ENCODE results near the gene POLDIP2. TPM values are rescaled to one million over a fixed set of nuclear protein-coding genes. Genes with fewer than 3 reads are reported as not detected.
A peak's percentile ranks its signal among the peaks of the same experiment; 100 is the strongest.

Gene POLDIP2
- 10 to 100 TPM; 69.0 to 72.1 TPM for total RNA-seq
- 56.7 TPM for polyA plus RNA-seq (2013, experiment 1 of 2)
- 51.2 TPM for polyA plus RNA-seq (2013, experiment 2 of 2)
- long read RNA-seq, experiment 1, transcript POLDIP2-201 (11 exons, 2,121 nt): major isoform, 18 of 47 reads
- long read RNA-seq, experiment 1, partial matches to known transcripts: 10 of 47 reads
- long read RNA-seq, experiment 1, other reads (novel, unspliced or antisense): 19 of 47 reads
- long read RNA-seq, experiment 2, transcript POLDIP2-201 (11 exons, 2,121 nt): major isoform, 217 of 237 reads
- long read RNA-seq, experiment 2, partial matches to known transcripts: 5 of 237 reads
- long read RNA-seq, experiment 2, other reads (novel, unspliced or antisense): 15 of 237 reads
- long read RNA-seq, experiment 3, transcript POLDIP2-201 (11 exons, 2,121 nt): major isoform, 497 of 534 reads
- long read RNA-seq, experiment 3, partial matches to known transcripts: 2 of 534 reads
- long read RNA-seq, experiment 3, other reads (novel, unspliced or antisense): 34 of 534 reads
- long read RNA-seq, experiment 4, transcript POLDIP2-201 (11 exons, 2,121 nt): major isoform, 7 of 157 reads
- long read RNA-seq, experiment 4, partial matches to known transcripts: 16 of 157 reads
- long read RNA-seq, experiment 4, other reads (novel, unspliced or antisense): 134 of 157 reads

- H3K36me3 Mint-ChIP-seq (ENCODE audit: low read depth): peaks cover 52% of the 10 kb centered on the region
Measured at GRCh38 chr17:28357061-28357900, at the start of gene POLDIP2. TSS of gene POLDIP2 (minus strand) at chr17:28357527. CDS start at chr17:28357448, 79 bp downstream.

GRCh38 chr17:28406473-28406814 is 49.1 kb upstream of the POLDIP2 start:
- H3K27me3 Mint-ChIP-seq (ENCODE audit: insufficient read depth): peaks cover 15% of the 10 kb centered on the region

More at GRCh38 chr17:28357061-28357900, at the start of gene POLDIP2:
- H3K4me1 ChIP-seq (ENCODE audit: control insufficient read depth, insufficient read depth, low read length): peaks cover 3% of the 10 kb centered on the region
- H3K9ac ChIP-seq (ENCODE audit: extremely low read depth, low read length, poor library complexity, severe bottlenecking): peak within 1 kb of the TSS; percentile 81
- H3K36me3 ChIP-seq (ENCODE audit: control insufficient read depth, insufficient read depth, low read length): peaks cover 61% of the 10 kb centered on the region
- 0% methylated on average over 43 to 80 of the region's 80 CpGs for WGBS, 2 experiments (ENCODE audit: insufficient coverage in 1 of 2, insufficient read length in 1 of 2)
- peaks cover 7% of the 10 kb centered on the region for H3K27me3 ChIP-seq (ENCODE audit: control insufficient read depth, insufficient read depth, low read length, poor library complexity, severe bottlenecking)
- Mint-ChIP-seq H3K27me3 (ENCODE audit: insufficient read depth) (no peaks in the 10 kb centered on the region), H3K4me1 (peaks cover 12% of the 10 kb centered on the region), H3K4me3 (peak within 1 kb of the TSS; percentile 95), H3K9me3 (no peaks in the 10 kb centered on the region), H3K27ac (peak within 1 kb of the TSS; percentile 99)
- TF ChIP-seq CTCF (conservative IDR thresholded peaks at IDR 0.05): peak; percentile 15
- H3K4me3 ChIP-seq (ENCODE audit: low read length): peak within 1 kb of the TSS; percentile 84
- peak; percentile 99 for DNase-seq
- peak within 1 kb of the TSS; percentile 26 for H3K27ac ChIP-seq (ENCODE audit: low read depth, low read length)
- no peaks in the 10 kb centered on the region for H3K9me3 ChIP-seq (ENCODE audit: control insufficient read depth, low read length)

More at GRCh38 chr17:28406473-28406814, 49.1 kb upstream of the POLDIP2 start:
- H3K4me3 Mint-ChIP-seq: peak overlapping the region; percentile 63
- H3K4me1 Mint-ChIP-seq: peaks cover 48% of the 10 kb centered on the region
- no peak for DNase-seq
- WGBS, 2 experiments (ENCODE audit: insufficient coverage in 1 of 2, insufficient read length in 1 of 2): 25 to 47% methylated on average over 6 to 9 of the region's 9 CpGs
- H3K27ac ChIP-seq (ENCODE audit: low read depth, low read length): no peak overlapping the region
- H3K27ac Mint-ChIP-seq: no peak overlapping the region
- H3K4me3 ChIP-seq (ENCODE audit: low read length): peak overlapping the region; percentile 74
- no peaks in the 10 kb centered on the region for H3K27me3 ChIP-seq (ENCODE audit: control insufficient read depth, insufficient read depth, low read length, poor library complexity, severe bottlenecking)
- H3K4me1 ChIP-seq (ENCODE audit: control insufficient read depth, insufficient read depth, low read length): peaks cover 15% of the 10 kb centered on the region
- no peaks in the 10 kb centered on the region for H3K36me3 ChIP-seq (ENCODE audit: control insufficient read depth, insufficient read depth, low read length)
- H3K9ac ChIP-seq (ENCODE audit: extremely low read depth, low read length, poor library complexity, severe bottlenecking): no peak overlapping the region
- no peaks in the 10 kb centered on the region for H3K36me3 Mint-ChIP-seq (ENCODE audit: low read depth)
- TF ChIP-seq CTCF (conservative IDR thresholded peaks at IDR 0.05): no peak
- H3K9me3 Mint-ChIP-seq: no peaks in the 10 kb centered on the region
- H3K9me3 ChIP-seq (ENCODE audit: control insufficient read depth, low read length): no peaks in the 10 kb centered on the region
